Suprapubic skin (tissue), 4 donors: ENCODE data around the gene CHD9. TPM values are rescaled to one million over a fixed set of nuclear protein-coding genes. Genes with fewer than 3 reads are reported as not detected.

Experiments
- DNase-seq, 2 donors: peaks; one replicate each; pipeline ENCODE4 v3.0.0-alpha.2; 2019; ENCODE audit warnings: low spot score in 2 of 2
- H3K27ac ChIP-seq: fragments of 200-600 bp; sonication (generic); one replicate; pipeline ENCODE4 v1.5.1; 2019
- H3K27me3 ChIP-seq: fragments of 200-600 bp; sonication (generic); one replicate; pipeline ENCODE4 v1.5.1; 2019
- H3K36me3 ChIP-seq: fragments of 200-600 bp; sonication (generic); one replicate; pipeline ENCODE4 v1.5.1; 2019
- H3K4me1 ChIP-seq: fragments of 200-600 bp; sonication (generic); one replicate; pipeline ENCODE4 v1.5.1; 2019
- H3K4me3 ChIP-seq: fragments of 200-600 bp; sonication (generic); one replicate; pipeline ENCODE4 v1.5.1; 2019; ENCODE audit warnings: mild to moderate bottlenecking
- H3K9me3 ChIP-seq: fragments of 200-600 bp; sonication (generic); one replicate; pipeline ENCODE4 v1.5.1; 2019
- CTCF ChIP-seq, 2 donors: fragments of 200-600 bp in 1 of 2; fragments of 450-650 bp in 1 of 2; sonication (generic) in 1 of 2; IDR thresholded peaks; one replicate each; pipeline ENCODE4 v1.5.1; 2016 to 2019; ENCODE audit warnings: antibody characterized with exemption in 2 of 2, mild to moderate bottlenecking in 1 of 2, moderate library complexity in 1 of 2
- EP300 ChIP-seq: sonication (generic); formaldehyde crosslinking; IDR thresholded peaks from one replicate; pipeline ENCODE4 v1.6.1; 2017; ENCODE audit warnings: antibody characterized with exemption
- POLR2A ChIP-seq, 2 donors: fragments of 450-650 bp; IDR thresholded peaks; one replicate each; pipeline ENCODE4 v1.6.1; 2017; ENCODE audit warnings: antibody characterized with exemption in 2 of 2, mild to moderate bottlenecking in 2 of 2, moderate library complexity in 2 of 2
- POLR2AphosphoS5 ChIP-seq, 3 donors: sonication (generic); formaldehyde crosslinking; IDR thresholded peaks; one replicate each; pipeline ENCODE4 v1.6.1; 2017; ENCODE audit warnings: antibody characterized with exemption in 3 of 3
- WGBS: methylation state at CpG from one replicate; pipeline ENCODE4 v1.1.5; 2018; 5-methylcytosine and 5-hydroxymethylcytosine counted together
- total RNA-seq, 4 donors: library from RNA; depleted of rRNA; stranded (reverse); fragments of >200 nt; gene quantifications; one replicate each; pipeline ENCODE4 v1.1.0, GENCODE V29; 2016

Gene CHD9
- 100 to 1,000 TPM in 1 of 4 donors, 10 to 100 TPM in 3; 56.6 to 129 (median 70.4) TPM for total RNA-seq

DNA sequence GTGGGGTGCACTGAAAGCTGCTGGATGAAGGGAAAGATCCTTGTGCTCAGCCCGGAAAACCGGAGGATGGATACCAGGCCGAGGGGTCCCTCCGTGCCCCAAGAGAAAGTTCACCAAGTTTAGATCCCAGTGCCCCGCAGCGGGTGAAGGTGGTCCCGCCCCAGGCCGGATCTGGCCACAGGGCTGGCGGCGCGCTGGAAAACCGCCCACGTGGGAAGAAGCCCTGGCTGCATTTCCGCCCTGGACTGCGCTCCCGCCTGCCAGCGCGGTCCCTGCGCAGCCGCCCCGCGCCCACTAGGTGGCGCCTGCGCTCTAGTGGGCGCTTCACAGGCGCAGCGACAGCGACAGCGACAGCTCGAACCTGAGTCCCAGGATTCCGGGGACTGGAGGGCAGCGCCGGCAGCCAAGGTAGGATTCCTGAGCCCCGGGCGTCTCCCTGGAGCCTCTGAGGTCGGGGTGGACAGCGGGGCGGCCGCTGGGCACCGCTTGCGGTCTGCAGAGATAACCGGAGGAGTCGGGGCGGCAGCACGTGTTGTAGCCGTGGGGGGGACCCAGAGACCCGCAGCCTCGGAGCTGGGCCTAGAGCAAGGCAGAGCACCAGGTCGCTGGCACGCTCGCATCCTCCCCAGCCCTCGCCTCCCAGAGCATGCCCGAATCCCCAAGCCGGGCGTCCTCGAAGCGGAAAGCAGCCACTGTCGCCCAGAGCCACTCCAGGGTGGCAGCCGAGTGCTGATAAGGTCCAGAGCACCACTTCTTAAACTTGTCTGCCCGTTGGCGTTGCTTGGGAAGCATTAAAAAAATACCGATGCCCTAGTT is at the start of gene CHD9:
Gene CHD9, plus strand, starts transcription at position 322 of the 816 bp plus-strand sequence. CDS start 101,099 bp downstream, outside the sequence.
- Histone ChIP-seq H3K9me3 (no peaks in the 10 kb centered on the region), H3K4me3 (peak within 1 kb of the TSS; percentile 76), H3K27me3 (no peaks in the 10 kb centered on the region), H3K27ac (peak within 1 kb of the TSS; percentile 88), H3K36me3 (no peaks in the 10 kb centered on the region), H3K4me1 (peaks cover 52% of the 10 kb centered on the region)
- peak; percentile 87 to 90 for DNase-seq
- TF ChIP-seq POLR2AphosphoS5 (IDR thresholded peaks at IDR 0.05) = peak in 2 of 3 donors; percentile 71 to 81
- no peak for TF ChIP-seq EP300
- TF ChIP-seq CTCF (IDR thresholded peaks at IDR 0.05) = peak; percentile 98 to 99
- 1% methylated on average over 9 of the region's 62 CpGs for WGBS

- H3K27ac ChIP-seq = no peak overlapping the region
- no peaks in the 10 kb centered on the region for H3K36me3 ChIP-seq
- WGBS = 90% methylated on average over 1 of the region's 1 CpG
- no peaks in the 10 kb centered on the region for H3K4me1 ChIP-seq
- no peaks in the 10 kb centered on the region for H3K27me3 ChIP-seq
- no peak for DNase-seq
- no peak for TF ChIP-seq EP300
- H3K9me3 ChIP-seq = no peaks in the 10 kb centered on the region
- no peak overlapping the region for H3K4me3 ChIP-seq
Measured at GRCh38 chr16:53007095-53007494, 47.7 kb upstream of the CHD9 start.

GRCh38 chr16:53014287-53014686 is 40.5 kb upstream of the CHD9 start:
- H3K9me3 ChIP-seq = no peaks in the 10 kb centered on the region
- no peaks in the 10 kb centered on the region for H3K4me1 ChIP-seq
- DNase-seq = no peak
- 40% methylated on average over 4 of the region's 4 CpGs for WGBS
- no peak overlapping the region for H3K27ac ChIP-seq
- no peaks in the 10 kb centered on the region for H3K36me3 ChIP-seq
- H3K4me3 ChIP-seq = no peak overlapping the region
- H3K27me3 ChIP-seq = peaks cover 3% of the 10 kb centered on the region
- TF ChIP-seq EP300 (no peak), CTCF (IDR thresholded peaks at IDR 0.05) (no peak), POLR2AphosphoS5 (IDR thresholded peaks at IDR 0.05) (no peak), POLR2A (IDR thresholded peaks at IDR 0.05) (no peak)

DNA sequence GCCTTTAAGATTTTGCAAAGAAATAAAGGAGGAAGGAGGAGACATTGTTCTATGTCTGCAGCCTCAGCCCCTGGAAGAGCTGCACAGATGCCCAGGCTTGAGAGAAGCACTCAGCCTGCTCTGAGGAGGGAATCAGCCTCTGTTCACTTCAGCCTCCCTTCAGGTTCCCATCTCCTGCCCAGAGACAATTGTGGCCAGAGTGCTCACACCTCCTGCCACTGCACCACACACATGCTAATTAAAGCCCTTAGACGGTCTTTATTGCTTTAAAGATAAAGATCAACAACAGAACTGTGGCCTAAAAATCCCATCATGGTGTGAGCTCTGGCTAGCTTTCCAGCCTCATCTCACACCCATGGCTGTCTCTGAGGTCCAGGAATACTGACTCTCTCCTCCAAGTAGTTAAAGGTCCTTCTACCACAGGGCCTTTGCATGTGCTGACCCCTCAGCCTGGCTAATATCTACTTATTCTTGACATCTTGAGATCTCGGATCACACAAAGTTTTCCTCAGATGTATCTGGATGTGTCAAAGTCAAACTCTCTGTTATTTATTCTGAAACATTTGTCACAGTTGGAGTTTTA is 35.9 kb upstream of the CHD9 start:
- no peaks in the 10 kb centered on the region for H3K36me3 ChIP-seq
- no peak overlapping the region for H3K27ac ChIP-seq
- H3K27me3 ChIP-seq = no peaks in the 10 kb centered on the region
- no peak for DNase-seq
- H3K9me3 ChIP-seq = no peaks in the 10 kb centered on the region
- TF ChIP-seq CTCF (IDR thresholded peaks at IDR 0.05) (no peak), POLR2AphosphoS5 (IDR thresholded peaks at IDR 0.05) (no peak), EP300 (no peak), POLR2A (IDR thresholded peaks at IDR 0.05) (no peak)
- no peaks in the 10 kb centered on the region for H3K4me1 ChIP-seq
- no peak overlapping the region for H3K4me3 ChIP-seq
- WGBS = 77% methylated on average over 2 of the region's 2 CpGs

DNA sequence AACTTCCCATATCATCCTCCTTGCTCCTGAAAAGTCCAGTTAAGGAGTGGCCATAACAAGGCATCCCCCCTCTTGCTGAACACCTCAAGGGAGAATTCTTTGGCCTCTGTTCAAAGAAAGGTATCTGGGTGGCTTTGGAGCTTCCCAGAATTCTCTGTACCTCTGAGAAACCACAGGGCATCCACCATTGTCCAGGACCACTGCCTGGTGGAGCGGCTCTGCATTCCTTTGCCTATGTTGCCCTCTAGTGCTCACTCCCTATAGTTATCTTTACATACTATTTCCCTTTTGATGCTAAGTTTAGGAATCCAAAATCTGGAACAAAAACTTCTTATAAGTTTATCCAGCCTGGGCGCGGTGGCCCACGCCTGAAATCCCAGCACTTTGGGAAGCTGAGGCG is 32.4 kb upstream of the CHD9 start:
- WGBS = 10% methylated on average over 5 of the region's 5 CpGs
- no peaks in the 10 kb centered on the region for H3K36me3 ChIP-seq
- H3K27me3 ChIP-seq = no peaks in the 10 kb centered on the region
- no peaks in the 10 kb centered on the region for H3K4me1 ChIP-seq
- H3K4me3 ChIP-seq = no peak overlapping the region
- no peak overlapping the region for H3K27ac ChIP-seq
- TF ChIP-seq EP300 = no peak
- TF ChIP-seq POLR2AphosphoS5 (IDR thresholded peaks at IDR 0.05) = no peak
- TF ChIP-seq CTCF (IDR thresholded peaks at IDR 0.05) = peak in 1 of 2 donors; percentile 21
- TF ChIP-seq POLR2A (IDR thresholded peaks at IDR 0.05) = no peak
- no peaks in the 10 kb centered on the region for H3K9me3 ChIP-seq
- no peak for DNase-seq
